ENCODE measurements around the gene ARHGEF11. TPM values are rescaled to one million over a fixed set of nuclear protein-coding genes. Genes with fewer than 3 reads are reported as not detected.
A peak's percentile ranks its signal among the peaks of the same experiment; 100 is the strongest.

ARHGEF11 gene
- total RNA-seq, 1 experiment from 2014 or later, result 38.1 TPM

DNA sequence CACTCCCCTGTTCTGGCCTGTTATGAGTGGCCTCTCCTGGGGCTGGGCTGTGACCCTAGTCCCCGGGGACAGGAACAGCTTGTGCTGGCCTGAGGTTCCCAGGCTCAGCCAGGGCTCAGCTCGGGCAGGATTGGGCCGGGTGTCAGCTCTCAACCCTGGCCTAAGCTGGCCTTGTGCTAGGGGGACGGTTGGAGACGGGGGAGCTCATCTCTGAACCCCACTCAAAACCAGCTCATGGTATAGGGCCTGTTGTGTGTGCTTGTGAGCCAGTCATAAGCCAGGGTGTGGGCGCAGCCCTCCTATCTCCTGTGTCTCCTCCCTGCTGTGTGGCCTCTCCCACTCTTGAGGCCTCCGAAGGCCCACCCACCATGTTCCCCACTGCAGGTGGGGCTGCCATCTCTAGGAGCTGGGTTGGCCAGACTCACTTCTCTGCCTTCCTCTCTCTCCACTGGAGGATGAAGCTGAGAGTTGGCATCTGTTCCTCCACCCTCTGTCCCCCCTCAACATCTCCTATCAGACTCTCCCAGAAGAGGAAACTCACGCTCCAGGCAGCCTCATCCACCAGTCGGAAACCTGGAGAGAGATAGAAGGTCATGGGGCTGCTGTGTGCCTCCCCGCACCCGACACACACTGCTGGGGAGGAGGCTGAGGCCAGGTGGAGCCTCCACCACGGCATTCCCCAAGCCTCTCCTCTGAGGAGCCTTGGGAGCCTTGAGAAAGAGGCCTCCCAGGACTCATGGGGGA, 150.7 kb downstream of the ARHGEF11 start:
- Mint-ChIP-seq H3K36me3 (no peaks in the 10 kb centered on the region), H3K27me3 (ENCODE audit: low read depth) (peaks cover 70% of the 10 kb centered on the region), H3K4me3 (no peak overlapping the region), H3K9me3 (no peaks in the 10 kb centered on the region), H3K27ac (no peak overlapping the region), H3K4me1 (peaks cover 21% of the 10 kb centered on the region)
- ATAC-seq (no peak), DNase-seq (ENCODE audit: low spot score) (no peak)
- no peak for TF ChIP-seq SP1 (CRISPR knock-in tag; conservative IDR thresholded peaks at IDR 0.05)
- no peak for TF ChIP-seq ZNF423 (CRISPR knock-in tag; IDR thresholded peaks at IDR 0.05)
- no peak for TF ChIP-seq GABPB1 (CRISPR knock-in tag; IDR thresholded peaks at IDR 0.05)
- no peak for TF ChIP-seq SOX15 (CRISPR knock-in tag; IDR thresholded peaks at IDR 0.05)
- TF ChIP-seq ZBTB21 (CRISPR knock-in tag; IDR thresholded peaks at IDR 0.05; ENCODE audit: borderline replicate concordance), result no peak
- TF ChIP-seq, protein P1, sequence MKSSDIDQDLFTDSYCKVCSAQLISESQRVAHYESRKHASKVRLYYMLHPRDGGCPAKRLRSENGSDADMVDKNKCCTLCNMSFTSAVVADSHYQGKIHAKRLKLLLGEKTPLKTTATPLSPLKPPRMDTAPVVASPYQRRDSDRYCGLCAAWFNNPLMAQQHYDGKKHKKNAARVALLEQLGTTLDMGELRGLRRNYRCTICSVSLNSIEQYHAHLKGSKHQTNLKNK (CRISPR knock-in tag; IDR thresholded peaks at IDR 0.05), result no peak
- TF ChIP-seq MXD4 (CRISPR knock-in tag; IDR thresholded peaks at IDR 0.05; ENCODE audit: borderline replicate concordance), result no peak
- TF ChIP-seq, protein P2, sequence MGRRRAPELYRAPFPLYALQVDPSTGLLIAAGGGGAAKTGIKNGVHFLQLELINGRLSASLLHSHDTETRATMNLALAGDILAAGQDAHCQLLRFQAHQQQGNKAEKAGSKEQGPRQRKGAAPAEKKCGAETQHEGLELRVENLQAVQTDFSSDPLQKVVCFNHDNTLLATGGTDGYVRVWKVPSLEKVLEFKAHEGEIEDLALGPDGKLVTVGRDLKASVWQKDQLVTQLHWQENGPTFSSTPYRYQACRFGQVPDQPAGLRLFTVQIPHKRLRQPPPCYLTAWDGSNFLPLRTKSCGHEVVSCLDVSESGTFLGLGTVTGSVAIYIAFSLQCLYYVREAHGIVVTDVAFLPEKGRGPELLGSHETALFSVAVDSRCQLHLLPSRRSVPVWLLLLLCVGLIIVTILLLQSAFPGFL (CRISPR knock-in tag; IDR thresholded peaks at IDR 0.05; ENCODE audit: borderline replicate concordance), result no peak
- no peak for TF ChIP-seq KAT7 (CRISPR knock-in tag; IDR thresholded peaks at IDR 0.05; ENCODE audit: borderline replicate concordance)
- TF ChIP-seq ZNF219 (CRISPR knock-in tag; IDR thresholded peaks at IDR 0.05; ENCODE audit: borderline replicate concordance), result no peak
- TF ChIP-seq TP53 (CRISPR knock-in tag; IDR thresholded peaks at IDR 0.05), result no peak
- no peak for TF ChIP-seq NFE2L1 (CRISPR knock-in tag; IDR thresholded peaks at IDR 0.05)
- TF ChIP-seq, protein P3, sequence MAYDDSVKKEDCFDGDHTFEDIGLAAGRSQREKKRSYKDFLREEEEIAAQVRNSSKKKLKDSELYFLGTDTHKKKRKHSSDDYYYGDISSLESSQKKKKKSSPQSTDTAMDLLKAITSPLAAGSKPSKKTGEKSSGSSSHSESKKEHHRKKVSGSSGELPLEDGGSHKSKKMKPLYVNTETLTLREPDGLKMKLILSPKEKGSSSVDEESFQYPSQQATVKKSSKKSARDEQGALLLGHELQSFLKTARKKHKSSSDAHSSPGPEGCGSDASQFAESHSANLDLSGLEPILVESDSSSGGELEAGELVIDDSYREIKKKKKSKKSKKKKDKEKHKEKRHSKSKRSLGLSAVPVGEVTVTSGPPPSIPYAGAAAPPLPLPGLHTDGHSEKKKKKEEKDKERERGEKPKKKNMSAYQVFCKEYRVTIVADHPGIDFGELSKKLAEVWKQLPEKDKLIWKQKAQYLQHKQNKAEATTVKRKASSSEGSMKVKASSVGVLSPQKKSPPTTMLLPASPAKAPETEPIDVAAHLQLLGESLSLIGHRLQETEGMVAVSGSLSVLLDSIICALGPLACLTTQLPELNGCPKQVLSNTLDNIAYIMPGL (CRISPR knock-in tag; IDR thresholded peaks at IDR 0.05), result no peak
- TF ChIP-seq ZNF121 (CRISPR knock-in tag; IDR thresholded peaks at IDR 0.05), result no peak
- no peak for TF ChIP-seq ZNF138 (CRISPR knock-in tag; conservative IDR thresholded peaks at IDR 0.05)
- TF ChIP-seq FOXJ3 (CRISPR knock-in tag; IDR thresholded peaks at IDR 0.05; ENCODE audit: borderline replicate concordance), result no peak
- TF ChIP-seq, protein P4, sequence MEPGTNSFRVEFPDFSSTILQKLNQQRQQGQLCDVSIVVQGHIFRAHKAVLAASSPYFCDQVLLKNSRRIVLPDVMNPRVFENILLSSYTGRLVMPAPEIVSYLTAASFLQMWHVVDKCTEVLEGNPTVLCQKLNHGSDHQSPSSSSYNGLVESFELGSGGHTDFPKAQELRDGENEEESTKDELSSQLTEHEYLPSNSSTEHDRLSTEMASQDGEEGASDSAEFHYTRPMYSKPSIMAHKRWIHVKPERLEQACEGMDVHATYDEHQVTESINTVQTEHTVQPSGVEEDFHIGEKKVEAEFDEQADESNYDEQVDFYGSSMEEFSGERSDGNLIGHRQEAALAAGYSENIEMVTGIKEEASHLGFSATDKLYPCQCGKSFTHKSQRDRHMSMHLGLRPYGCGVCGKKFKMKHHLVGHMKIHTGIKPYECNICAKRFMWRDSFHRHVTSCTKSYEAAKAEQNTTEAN (CRISPR knock-in tag; IDR thresholded peaks at IDR 0.05), result no peak
- TF ChIP-seq, protein P5, sequence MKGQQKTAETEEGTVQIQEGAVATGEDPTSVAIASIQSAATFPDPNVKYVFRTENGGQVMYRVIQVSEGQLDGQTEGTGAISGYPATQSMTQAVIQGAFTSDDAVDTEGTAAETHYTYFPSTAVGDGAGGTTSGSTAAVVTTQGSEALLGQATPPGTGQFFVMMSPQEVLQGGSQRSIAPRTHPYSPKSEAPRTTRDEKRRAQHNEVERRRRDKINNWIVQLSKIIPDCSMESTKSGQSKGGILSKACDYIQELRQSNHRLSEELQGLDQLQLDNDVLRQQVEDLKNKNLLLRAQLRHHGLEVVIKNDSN (CRISPR knock-in tag; IDR thresholded peaks at IDR 0.05), result no peak
- no peak for TF ChIP-seq CREB1 (CRISPR knock-in tag; IDR thresholded peaks at IDR 0.05)
- no peak for TF ChIP-seq JAZF1 (CRISPR knock-in tag; IDR thresholded peaks at IDR 0.05)
- ChIA-PET CTCF (interaction anchor here (0.6 to 13.3 kb wide), 8 partner anchors 15 to 260 kb away, joined by 3 to 233 read pairs (median 7); partner anchors contain the start of genes INSRR, LRRC71 and NTRK1), POLR2A (interaction anchor here (0.8 kb wide), 1 partner anchor 56 kb away, joined by 3 read pairs; no protein-coding TSS in a partner anchor)

DNA sequence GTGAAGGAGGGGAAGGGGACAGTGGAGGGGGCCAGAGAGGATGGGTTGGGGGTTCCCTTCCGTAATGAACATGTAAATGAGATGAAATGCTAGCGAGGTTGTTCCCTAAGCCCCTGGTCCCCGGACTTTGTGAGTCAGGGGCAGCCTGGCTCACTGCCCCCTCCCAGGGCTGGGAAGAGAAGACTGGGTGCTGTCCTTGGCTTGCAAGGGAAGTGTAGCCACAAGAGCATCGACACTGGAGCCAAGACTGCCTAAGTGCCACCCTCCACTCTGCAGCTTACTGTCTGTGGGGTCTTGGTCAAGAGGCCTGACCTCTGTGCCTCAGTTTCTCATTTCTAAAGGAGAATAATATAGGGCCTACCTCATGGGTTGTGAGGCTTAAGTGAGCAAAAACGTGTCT, 151.5 kb downstream of the ARHGEF11 start:
- peaks cover 75% of the 10 kb centered on the region for H3K27me3 Mint-ChIP-seq (ENCODE audit: low read depth)
- peaks cover 21% of the 10 kb centered on the region for H3K4me1 Mint-ChIP-seq
- no peak overlapping the region for H3K27ac Mint-ChIP-seq
- ChIA-PET CTCF (interaction anchor here (1.0 to 13.3 kb wide), 9 partner anchors 16 to 261 kb away, joined by 3 to 233 read pairs (median 7); partner anchors contain the start of genes INSRR, LRRC71, NES and NTRK1), POLR2A (interaction anchor here (0.8 kb wide), 1 partner anchor 55 kb away, joined by 3 read pairs; no protein-coding TSS in a partner anchor)
- peak overlapping the region; percentile 50 for H3K4me3 Mint-ChIP-seq
- H3K9me3 Mint-ChIP-seq, result no peaks in the 10 kb centered on the region
- ATAC-seq (no peak), DNase-seq (ENCODE audit: low spot score) (no peak)
- no peaks in the 10 kb centered on the region for H3K36me3 Mint-ChIP-seq
- TF ChIP-seq, protein P6, sequence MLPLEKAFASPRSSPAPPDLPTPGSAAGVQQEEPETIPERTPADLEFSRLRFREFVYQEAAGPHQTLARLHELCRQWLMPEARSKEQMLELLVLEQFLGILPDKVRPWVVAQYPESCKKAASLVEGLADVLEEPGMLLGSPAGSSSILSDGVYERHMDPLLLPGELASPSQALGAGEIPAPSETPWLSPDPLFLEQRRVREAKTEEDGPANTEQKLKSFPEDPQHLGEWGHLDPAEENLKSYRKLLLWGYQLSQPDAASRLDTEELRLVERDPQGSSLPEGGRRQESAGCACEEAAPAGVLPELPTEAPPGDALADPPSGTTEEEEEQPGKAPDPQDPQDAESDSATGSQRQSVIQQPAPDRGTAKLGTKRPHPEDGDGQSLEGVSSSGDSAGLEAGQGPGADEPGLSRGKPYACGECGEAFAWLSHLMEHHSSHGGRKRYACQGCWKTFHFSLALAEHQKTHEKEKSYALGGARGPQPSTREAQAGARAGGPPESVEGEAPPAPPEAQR (CRISPR knock-in tag; IDR thresholded peaks at IDR 0.05), result no peak
- TF ChIP-seq, protein P7, sequence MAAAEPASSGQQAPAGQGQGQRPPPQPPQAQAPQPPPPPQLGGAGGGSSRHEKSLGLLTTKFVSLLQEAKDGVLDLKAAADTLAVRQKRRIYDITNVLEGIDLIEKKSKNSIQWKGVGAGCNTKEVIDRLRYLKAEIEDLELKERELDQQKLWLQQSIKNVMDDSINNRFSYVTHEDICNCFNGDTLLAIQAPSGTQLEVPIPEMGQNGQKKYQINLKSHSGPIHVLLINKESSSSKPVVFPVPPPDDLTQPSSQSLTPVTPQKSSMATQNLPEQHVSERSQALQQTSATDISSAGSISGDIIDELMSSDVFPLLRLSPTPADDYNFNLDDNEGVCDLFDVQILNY (CRISPR knock-in tag; IDR thresholded peaks at IDR 0.05), result no peak
- TF ChIP-seq ZNF138 (CRISPR knock-in tag; conservative IDR thresholded peaks at IDR 0.05), result no peak
- TF ChIP-seq, protein P8, sequence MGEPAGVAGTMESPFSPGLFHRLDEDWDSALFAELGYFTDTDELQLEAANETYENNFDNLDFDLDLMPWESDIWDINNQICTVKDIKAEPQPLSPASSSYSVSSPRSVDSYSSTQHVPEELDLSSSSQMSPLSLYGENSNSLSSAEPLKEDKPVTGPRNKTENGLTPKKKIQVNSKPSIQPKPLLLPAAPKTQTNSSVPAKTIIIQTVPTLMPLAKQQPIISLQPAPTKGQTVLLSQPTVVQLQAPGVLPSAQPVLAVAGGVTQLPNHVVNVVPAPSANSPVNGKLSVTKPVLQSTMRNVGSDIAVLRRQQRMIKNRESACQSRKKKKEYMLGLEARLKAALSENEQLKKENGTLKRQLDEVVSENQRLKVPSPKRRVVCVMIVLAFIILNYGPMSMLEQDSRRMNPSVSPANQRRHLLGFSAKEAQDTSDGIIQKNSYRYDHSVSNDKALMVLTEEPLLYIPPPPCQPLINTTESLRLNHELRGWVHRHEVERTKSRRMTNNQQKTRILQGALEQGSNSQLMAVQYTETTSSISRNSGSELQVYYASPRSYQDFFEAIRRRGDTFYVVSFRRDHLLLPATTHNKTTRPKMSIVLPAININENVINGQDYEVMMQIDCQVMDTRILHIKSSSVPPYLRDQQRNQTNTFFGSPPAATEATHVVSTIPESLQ (CRISPR knock-in tag; IDR thresholded peaks at IDR 0.05), result no peak
